Bone marrow (tissue), 2 donors: ENCODE measurements around the gene SLIT3.

ENCODE experiments used
- DNase-seq, 2 donors: peaks; one replicate each; lab custom pipeline; 2025; lab: John Stamatoyannopoulos, UW

Gene SLIT3

GRCh38 chr5:169029661-169030274 lies 271.2 kb downstream of the SLIT3 start:
- no peak for DNase-seq

- no peak for DNase-seq
These were observed 271.9 kb downstream of the SLIT3 start for GRCh38 chr5:169029037-169029436.

- no peak for DNase-seq
These were observed 273.4 kb downstream of the SLIT3 start for GRCh38 chr5:169027501-169028061.

GRCh38 chr5:169025491-169025890 lies 275.4 kb downstream of the SLIT3 start:
- DNase-seq = no peak

- no peak for DNase-seq
These were observed 276.5 kb downstream of the SLIT3 start for GRCh38 chr5:169024421-169024820.

GRCh38 chr5:169022718-169023117 lies 278.2 kb downstream of the SLIT3 start:
- DNase-seq = no peak

GRCh38 chr5:169020102-169020501 lies 280.8 kb downstream of the SLIT3 start:
- no peak for DNase-seq

GRCh38 chr5:169018925-169019324 lies 282.0 kb downstream of the SLIT3 start:
- DNase-seq = no peak

- DNase-seq = no peak
These were observed 284.9 kb downstream of the SLIT3 start for GRCh38 chr5:169015991-169016390.

GRCh38 chr5:169013846-169014245 lies 287.1 kb downstream of the SLIT3 start:
- no peak for DNase-seq

GRCh38 chr5:169013208-169013728 lies 287.7 kb downstream of the SLIT3 start:
- DNase-seq = no peak

- no peak for DNase-seq
These were observed 288.5 kb downstream of the SLIT3 start for GRCh38 chr5:169012450-169012849.

- DNase-seq = no peak
These were observed 289.5 kb downstream of the SLIT3 start for GRCh38 chr5:169011451-169011850.

- no peak for DNase-seq
These were observed 289.9 kb downstream of the SLIT3 start for GRCh38 chr5:169011009-169011408.

- no peak for DNase-seq
These were observed 291.8 kb downstream of the SLIT3 start for GRCh38 chr5:169009123-169009522.

- DNase-seq = no peak
These were observed 293.8 kb downstream of the SLIT3 start for GRCh38 chr5:169006842-169007790.

- no peak for DNase-seq
These were observed 296.4 kb downstream of the SLIT3 start for GRCh38 chr5:169004551-169004950.

- DNase-seq = no peak
These were observed 297.0 kb downstream of the SLIT3 start for GRCh38 chr5:169003721-169004541.

- DNase-seq = no peak
These were observed 297.9 kb downstream of the SLIT3 start for GRCh38 chr5:169002953-169003555.

- no peak for DNase-seq
These were observed 299.5 kb downstream of the SLIT3 start for GRCh38 chr5:169001394-169001793.

- no peak for DNase-seq
These were observed 305.9 kb downstream of the SLIT3 start for GRCh38 chr5:168995024-168995423.
